Activated CD4-positive, CD25-positive, alpha-beta regulatory T cell (primary cell): ENCODE measurements around the gene LIFR.
"Not testable (repeated sequence)": the region's sequence is repeated elsewhere in the genome, so short reads cannot be mapped to it uniquely, and the experiment has no call there.

Experiments used
- DNase-seq, 4 experiments: peaks; one replicate each; lab custom pipeline; 2025; lab: John Stamatoyannopoulos, UW

LIFR gene

GRCh38 chr5:38581597-38581996 lies 25.2 kb upstream of the LIFR start:
- no peak for DNase-seq

GRCh38 chr5:38579105-38579504 lies 22.7 kb upstream of the LIFR start:
- no peak for DNase-seq

- no peak for DNase-seq
These were observed 20.7 kb upstream of the LIFR start for GRCh38 chr5:38576961-38577684.

- DNase-seq = no peak
These were observed 20.0 kb upstream of the LIFR start for GRCh38 chr5:38576442-38576841.

GRCh38 chr5:38575476-38575875 lies 19.0 kb upstream of the LIFR start:
- DNase-seq = no peak

GRCh38 chr5:38574009-38574408 lies 17.6 kb upstream of the LIFR start:
- DNase-seq = no peak

GRCh38 chr5:38573521-38573920 lies 17.1 kb upstream of the LIFR start:
- DNase-seq = no peak

- DNase-seq = no peak
These were observed 12.7 kb upstream of the LIFR start for GRCh38 chr5:38569180-38569579.

- not testable (repeated sequence) for DNase-seq
These were observed 10.9 kb upstream of the LIFR start for GRCh38 chr5:38567306-38567705.

- no peak for DNase-seq
These were observed 7.2 kb upstream of the LIFR start for GRCh38 chr5:38563624-38564023.

- no peak for DNase-seq
These were observed 6.2 kb upstream of the LIFR start for GRCh38 chr5:38562444-38563210.

GRCh38 chr5:38559428-38559827 lies 3.0 kb upstream of the LIFR start:
- no peak for DNase-seq

GRCh38 chr5:38557792-38558191 lies 1.3 kb upstream of the LIFR start:
- DNase-seq = no peak

GRCh38 chr5:38557308-38557710 lies 863 bp upstream of the LIFR start:
- DNase-seq = no peak

GRCh38 chr5:38556088-38556598 lies 303 bp downstream of the LIFR start:
- DNase-seq = no peak

GRCh38 chr5:38555354-38556087 lies 925 bp downstream of the LIFR start:
- no peak for DNase-seq

- no peak for DNase-seq
These were observed 1.6 kb downstream of the LIFR start for GRCh38 chr5:38554861-38555260.

GRCh38 chr5:38554403-38554802 lies 2.0 kb downstream of the LIFR start:
- no peak for DNase-seq

GRCh38 chr5:38553001-38553521 lies 3.4 kb downstream of the LIFR start:
- DNase-seq = no peak

- DNase-seq = no peak
These were observed 5.1 kb downstream of the LIFR start for GRCh38 chr5:38551030-38552017.
